DMS53 treated with DMSO at 0.1 percent for 48 hours (cell line): ENCODE measurements around the gene PLA2G4D.
A peak's percentile ranks its signal among the peaks of the same experiment; 100 is the strongest.
"Not testable (repeated sequence)": the region's sequence is repeated elsewhere in the genome, so short reads cannot be mapped to it uniquely, and the experiment has no call there.

Experiments
- DNase-seq: peaks from one replicate; lab custom pipeline; 2025; ENCODE audit not compliant: unreplicated experiment; lab: John Stamatoyannopoulos, UW

PLA2G4D gene

GRCh38 chr15:42091753-42092397, 2.5 kb downstream of the PLA2G4D start:
- DNase-seq, result not testable (repeated sequence)

DNA sequence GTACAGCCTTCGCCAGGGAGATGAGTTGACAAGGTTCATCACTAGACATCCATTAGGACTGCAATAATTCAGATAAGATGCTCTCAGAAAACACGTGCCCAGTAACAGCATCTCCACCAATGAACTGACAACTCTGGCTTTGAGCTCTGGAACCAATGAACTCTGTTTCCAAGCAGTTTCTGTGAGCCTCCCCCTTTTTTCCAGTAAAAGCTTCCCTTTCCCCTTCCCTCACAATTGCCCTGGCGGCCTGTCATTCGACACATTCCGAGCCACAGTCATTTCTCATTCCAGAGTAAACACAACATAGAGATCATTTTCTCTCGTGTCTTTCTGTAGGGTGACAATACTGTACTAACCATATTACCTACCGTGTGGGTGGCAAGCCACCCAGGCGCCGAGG, 3.6 kb downstream of the PLA2G4D start:
- DNase-seq, result no peak

DNA sequence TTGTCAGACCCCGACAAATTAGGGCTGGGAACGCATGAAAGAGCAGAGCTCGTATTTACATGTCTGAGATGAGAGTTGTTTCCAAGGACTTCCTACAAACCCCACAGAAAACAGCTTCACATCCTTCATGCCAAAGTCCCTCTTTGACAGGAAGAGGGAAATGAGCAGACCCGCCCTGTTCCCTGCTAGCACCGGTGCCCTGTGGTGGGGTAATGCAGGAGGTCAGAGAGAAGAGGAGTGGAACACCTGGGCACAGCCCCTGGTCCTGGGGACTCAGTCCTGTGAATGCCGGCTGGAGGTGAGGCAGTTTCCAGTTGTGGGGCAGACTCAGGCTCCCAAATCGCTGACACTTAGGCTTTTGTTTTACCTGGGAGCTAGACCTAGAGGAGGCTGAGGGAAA, 4.0 kb downstream of the PLA2G4D start:
- DNase-seq, result no peak

- no peak for DNase-seq
Measured at GRCh38 chr15:42089942-42090341, 4.4 kb downstream of the PLA2G4D start.

- DNase-seq, result peak; percentile 4
Measured at GRCh38 chr15:42088801-42089640, 5.3 kb downstream of the PLA2G4D start.

GRCh38 chr15:42087926-42088800, 6.2 kb downstream of the PLA2G4D start:
- DNase-seq, result no peak

DNA sequence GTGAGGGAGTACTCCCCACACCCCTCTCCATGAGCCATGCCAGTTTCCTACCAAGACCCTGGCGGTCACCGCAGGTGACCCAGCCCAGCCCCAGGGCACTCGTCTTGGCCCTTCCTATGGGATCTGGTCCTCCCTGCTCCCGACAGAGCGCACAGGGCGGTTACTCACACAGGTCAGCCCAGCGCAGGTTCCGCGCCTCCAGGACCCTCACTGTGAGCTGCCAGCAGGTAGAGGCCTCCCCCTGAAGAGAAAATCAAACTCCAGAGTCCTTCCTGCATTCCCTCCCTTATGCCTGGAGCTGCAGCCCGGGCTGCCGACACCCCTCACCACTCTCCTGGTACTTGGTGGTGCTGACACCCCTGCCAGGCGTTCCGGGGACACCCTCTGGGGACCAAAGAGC, 6.9 kb downstream of the PLA2G4D start:
- no peak for DNase-seq

DNA sequence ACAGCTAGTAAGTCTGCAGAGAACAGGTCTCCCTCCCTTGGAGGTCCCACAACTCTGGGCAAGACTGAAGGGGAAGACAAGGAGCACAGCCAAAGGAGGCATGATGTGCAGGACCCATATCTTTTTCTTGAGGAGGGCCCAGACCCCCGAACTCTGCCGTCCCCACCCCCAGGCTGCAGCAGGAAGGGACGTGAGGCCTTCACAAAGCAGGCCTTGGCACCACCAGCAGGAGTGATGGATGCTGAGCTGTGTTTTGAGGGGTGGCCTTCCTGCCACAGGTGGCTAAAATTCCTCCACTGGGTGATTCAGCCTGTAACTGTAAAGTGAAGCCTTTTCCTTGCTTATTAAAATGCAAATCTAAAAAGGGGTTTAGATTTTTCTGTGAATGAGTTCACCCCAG, 8.6 kb downstream of the PLA2G4D start:
- DNase-seq, result no peak

GRCh38 chr15:42085236-42085605, 9.1 kb downstream of the PLA2G4D start:
- no peak for DNase-seq

DNA sequence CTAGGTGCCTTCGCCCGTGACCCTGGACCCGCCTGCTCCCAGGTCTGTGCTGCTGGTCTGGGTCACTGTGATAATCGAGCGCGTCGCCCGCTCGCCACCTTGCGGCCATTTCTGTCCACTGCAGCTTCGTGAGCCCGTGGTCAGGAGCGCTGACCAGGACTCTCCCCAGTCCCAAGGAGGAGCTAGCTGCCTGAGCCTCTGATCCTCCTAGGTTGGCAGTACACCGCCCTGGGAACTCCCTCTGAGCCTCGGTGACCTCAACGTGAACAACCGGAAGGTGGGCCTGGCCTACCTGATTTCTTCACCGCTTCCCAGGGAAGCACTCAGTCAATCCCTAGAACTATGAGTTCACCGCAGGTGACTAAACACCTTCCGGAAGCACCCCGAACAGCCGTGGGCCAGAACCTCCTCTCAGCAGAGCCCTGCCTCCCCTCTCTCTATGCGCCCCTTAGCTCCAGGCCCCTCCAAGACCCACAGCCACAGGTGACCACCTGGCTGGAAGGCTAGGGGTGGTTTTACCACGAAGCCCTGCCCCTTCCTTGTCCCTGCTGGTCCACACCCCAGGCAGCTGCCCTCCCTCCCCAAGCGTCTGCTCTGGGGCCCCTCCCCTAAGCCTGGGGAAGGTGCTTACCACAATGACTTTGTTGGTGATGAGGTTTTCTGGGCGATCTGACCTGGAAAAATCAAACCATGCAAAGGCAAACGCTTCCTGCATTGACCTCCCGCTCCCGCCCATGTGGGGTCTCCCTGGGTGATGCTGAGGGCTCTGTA, 9.7 kb downstream of the PLA2G4D start:
- DNase-seq, result peak; percentile 43

- DNase-seq, result no peak
Measured at GRCh38 chr15:42083916-42084315, 10.4 kb downstream of the PLA2G4D start.

DNA sequence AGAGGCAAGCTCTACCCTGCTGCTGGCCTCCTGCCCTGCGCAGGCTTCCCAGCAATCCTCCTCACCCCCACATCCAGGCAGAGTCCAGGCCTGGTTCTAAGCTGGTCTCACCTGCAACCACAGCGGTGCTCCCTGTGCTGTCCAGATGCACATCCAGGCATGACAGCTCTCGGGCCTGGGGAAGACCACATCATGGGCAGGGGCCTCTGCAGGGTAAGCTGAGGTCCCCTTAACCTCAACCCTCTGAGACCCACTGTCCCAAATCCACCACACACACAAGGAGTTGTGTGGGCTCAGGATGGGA, 10.8 kb downstream of the PLA2G4D start:
- DNase-seq, result no peak

GRCh38 chr15:42082823-42083604, 11.3 kb downstream of the PLA2G4D start:
- DNase-seq, result no peak

DNA sequence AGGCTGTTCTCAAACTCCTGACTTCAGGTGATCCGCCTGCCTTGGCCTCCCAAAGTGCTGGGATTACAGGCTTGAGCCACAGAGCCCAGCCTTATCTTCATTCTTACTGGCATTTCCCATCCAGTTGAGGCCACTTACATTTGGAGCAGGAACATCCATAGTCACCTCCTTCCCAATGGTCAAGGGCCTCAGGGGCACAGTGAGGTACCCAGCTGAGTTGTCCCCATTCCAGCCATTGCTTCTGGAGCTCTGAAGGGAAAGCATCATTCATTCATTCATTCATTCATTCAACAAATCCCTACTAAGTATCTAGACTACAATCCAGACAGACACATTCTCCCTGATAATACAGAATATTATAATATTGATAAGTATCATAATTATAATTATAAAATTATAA, 12.2 kb downstream of the PLA2G4D start:
- no peak for DNase-seq

DNA sequence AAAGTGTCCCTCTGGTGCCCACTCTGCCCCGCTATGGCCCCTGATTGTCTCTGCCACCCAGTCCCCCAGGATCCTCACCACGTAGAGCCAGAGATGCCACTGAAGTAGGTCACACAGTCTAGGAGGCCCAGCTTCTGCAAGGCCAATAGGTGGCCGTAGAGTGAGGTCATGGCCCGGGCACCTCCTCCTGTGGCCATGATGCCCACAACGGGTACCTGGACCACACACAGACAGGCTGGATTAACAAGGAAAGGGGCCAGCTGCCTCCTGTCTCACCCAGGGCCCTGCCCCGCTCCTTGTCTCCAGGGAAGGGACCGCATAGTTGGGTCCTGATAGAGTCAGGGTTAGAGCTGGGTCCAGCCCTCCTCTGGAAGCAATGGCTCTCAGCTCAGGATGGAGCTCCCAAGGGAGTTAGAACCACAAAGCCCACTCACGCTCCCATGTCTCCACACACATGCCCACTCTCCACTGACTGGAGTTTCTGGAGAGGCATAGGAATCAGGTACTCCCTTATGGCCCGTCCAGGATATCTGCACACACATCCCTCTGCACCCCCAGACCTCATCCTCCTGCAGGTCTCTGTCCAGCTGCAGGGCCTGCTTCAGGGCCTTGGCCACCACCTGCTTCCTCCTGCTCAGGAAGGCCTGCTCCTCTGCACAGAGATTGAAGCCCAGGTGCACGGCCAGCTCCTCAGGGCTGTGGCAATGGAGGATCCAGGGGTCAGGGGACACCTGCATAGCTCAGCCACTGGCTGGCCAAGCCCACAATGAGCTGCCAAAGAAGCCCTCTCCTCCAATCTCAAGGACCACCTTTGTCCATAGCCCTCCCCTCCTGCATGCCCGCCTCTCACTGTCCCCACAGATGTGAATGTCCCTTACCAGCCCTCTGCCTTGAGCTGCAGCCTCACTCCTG, 13.2 kb downstream of the PLA2G4D start:
- no peak for DNase-seq

DNA sequence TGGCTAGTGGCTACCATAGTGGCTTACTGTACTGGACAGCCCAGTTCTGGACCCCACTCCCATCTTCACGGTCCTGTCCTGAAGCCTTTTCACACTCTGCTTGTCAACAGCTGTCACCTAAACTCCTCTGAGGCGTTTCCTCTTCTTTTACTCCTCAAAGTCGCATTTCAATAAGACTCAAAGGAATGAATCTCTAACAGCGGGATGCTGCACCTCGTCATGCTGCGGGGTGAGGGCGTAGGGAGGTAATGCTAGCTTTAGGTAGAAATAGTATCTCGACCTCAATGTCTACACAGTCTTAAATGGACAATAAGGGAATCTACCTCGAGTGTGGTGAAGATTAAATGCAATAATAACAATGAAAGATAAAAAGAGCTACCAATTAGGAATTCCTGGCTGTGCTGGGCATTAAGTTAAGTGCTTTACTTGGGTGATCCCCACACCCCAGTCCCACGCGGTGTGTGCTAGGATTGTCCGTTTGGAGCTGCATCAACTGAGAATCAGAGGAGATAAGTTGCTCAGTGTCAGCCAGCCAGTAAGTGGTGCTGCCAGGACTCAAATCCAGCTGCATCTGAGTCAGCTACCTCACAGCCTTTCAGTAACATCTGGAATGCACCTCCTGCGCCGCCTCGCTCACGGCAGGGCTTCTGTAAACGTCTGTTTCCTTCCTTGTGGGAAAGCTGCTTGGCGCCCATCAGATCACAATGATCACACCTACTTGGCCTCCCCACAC, 14.0 kb downstream of the PLA2G4D start:
- DNase-seq, result no peak

GRCh38 chr15:42079401-42079908, 14.9 kb downstream of the PLA2G4D start:
- peak; percentile 8 for DNase-seq

DNA sequence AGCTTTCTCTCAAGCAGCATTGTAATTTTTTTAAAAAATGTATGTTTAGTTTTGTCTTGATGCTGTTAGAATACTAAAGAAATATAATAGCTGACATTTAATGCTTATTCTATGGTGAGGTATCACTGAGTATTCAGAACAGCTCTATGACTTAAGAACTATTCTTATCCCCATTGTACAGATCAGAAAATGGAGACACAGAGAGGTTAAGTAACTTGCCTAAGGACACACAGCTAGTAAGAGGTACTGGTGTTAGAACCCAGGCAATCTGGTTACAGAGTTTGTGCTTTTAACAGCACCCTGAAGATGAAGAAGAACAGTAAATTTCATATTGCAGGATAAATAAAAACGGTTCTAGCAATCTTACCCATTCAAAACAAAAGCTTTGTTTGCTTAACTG, 15.5 kb downstream of the PLA2G4D start:
- no peak for DNase-seq
